Omental fat pad (tissue), 4 donors: Measurements from ENCODE around the gene ACOXL. TPM values are rescaled to one million over a fixed set of nuclear protein-coding genes. Genes with fewer than 3 reads are reported as not detected.

ENCODE experiments used
- ATAC-seq: fragments of 150-250 bp; one replicate; pipeline ENCODE4 v1.9.1; 2016; ENCODE audit warnings: mild to moderate bottlenecking, moderate library complexity; ENCODE audit not compliant: low FRiP score
- DNase-seq: peaks from one replicate; pipeline ENCODE4 v3.0.0-alpha.2; 2019; ENCODE audit warnings: low spot score
- CTCF ChIP-seq, 3 donors: fragments of 450-650 bp; IDR thresholded peaks; one replicate each; pipeline ENCODE4 v1.5.1; 2016 to 2017; ENCODE audit warnings: antibody characterized with exemption in 3 of 3, mild to moderate bottlenecking in 3 of 3, moderate library complexity in 2 of 3
- total RNA-seq, 4 donors: library from RNA; depleted of rRNA; stranded (reverse); fragments of >200 nt; gene quantifications; one replicate each; pipeline ENCODE4 v1.1.0, GENCODE V29; 2016

The ACOXL gene
- total RNA-seq, 4 donors from 2014 or later, result 0.12 to 0.84 TPM; not detected in 2

GRCh38 chr2:111127351-111127750, 395.0 kb downstream of the ACOXL start:
- no peak for TF ChIP-seq CTCF (IDR thresholded peaks at IDR 0.05)
- no peak for DNase-seq
- ATAC-seq, result no peak

GRCh38 chr2:111128096-111128495, 395.7 kb downstream of the ACOXL start:
- ATAC-seq, result no peak
- no peak for TF ChIP-seq CTCF (IDR thresholded peaks at IDR 0.05)
- DNase-seq, result no peak

- ATAC-seq (no peak), DNase-seq (no peak)
- no peak for TF ChIP-seq CTCF (IDR thresholded peaks at IDR 0.05)
These were observed 401.2 kb downstream of the ACOXL start for GRCh38 chr2:111133603-111134002.

- DNase-seq (no peak), ATAC-seq (no peak)
- no peak for TF ChIP-seq CTCF (IDR thresholded peaks at IDR 0.05)
These were observed 401.7 kb downstream of the ACOXL start for GRCh38 chr2:111134055-111134454.

GRCh38 chr2:111135237-111135909, 403.0 kb downstream of the ACOXL start:
- ATAC-seq (no peak), DNase-seq (no peak)
- no peak for TF ChIP-seq CTCF (IDR thresholded peaks at IDR 0.05)

- peak; percentile 36 for ATAC-seq
- DNase-seq, result no peak
- no peak for TF ChIP-seq CTCF (IDR thresholded peaks at IDR 0.05)
These were observed 403.5 kb downstream of the ACOXL start for GRCh38 chr2:111135910-111136297.

GRCh38 chr2:111138839-111139238, 406.5 kb downstream of the ACOXL start:
- no peak for TF ChIP-seq CTCF (IDR thresholded peaks at IDR 0.05)
- DNase-seq, result no peak
- ATAC-seq, result no peak
